Measurements from ENCODE around the gene CADPS2. TPM values are rescaled to one million over a fixed set of nuclear protein-coding genes. Genes with fewer than 3 reads are reported as not detected.

The CADPS2 gene
- total and polyA plus RNA-seq, 10 of the 15 experiments (the other 5 are each of a cell fraction or from before 2014, with no cell fraction given): 0.05 to 7.5 (median 0.25) TPM

DNA sequence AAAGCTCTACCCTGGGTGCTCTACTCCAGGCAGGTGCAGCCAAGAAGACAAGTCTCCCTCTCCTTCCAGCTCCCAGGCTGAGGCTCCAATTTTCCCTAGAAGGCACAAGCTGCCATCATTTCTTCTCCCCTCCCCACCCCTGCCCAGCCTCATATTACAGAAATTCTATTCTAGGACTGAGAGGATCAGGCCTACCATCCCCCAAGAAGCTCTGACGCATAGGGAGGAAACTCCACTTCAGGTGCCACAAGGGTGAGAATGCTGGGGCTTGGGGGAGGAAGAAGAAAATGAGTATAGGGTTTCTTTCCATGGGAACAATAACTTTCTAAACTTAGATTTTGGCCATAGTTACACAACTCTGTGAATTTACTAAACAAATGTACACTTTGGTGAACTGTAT is 617.0 kb downstream of the CADPS2 start:
- Histone ChIP-seq H3K9me3 (replicated peaks; ENCODE audit: control insufficient read depth, insufficient read depth, low read length) (no peaks in the 10 kb centered on the region), H3K27ac (ENCODE audit: control insufficient read depth, insufficient read depth) (no peak overlapping the region), H3K9ac (ENCODE audit: control insufficient read depth, insufficient read depth, low read length) (no peak overlapping the region), H4K20me1 (ENCODE audit: control insufficient read depth, insufficient read depth) (no peaks in the 10 kb centered on the region), H3K79me2 (ENCODE audit: control insufficient read depth, insufficient read depth, low read length) (no peaks in the 10 kb centered on the region), H3K4me3 (no peak overlapping the region), H3K27me3 (replicated peaks in 1 of 2; ENCODE audit: control insufficient read depth in 2 of 2, insufficient read depth in 2 of 2, low read length in 1 of 2) (no peaks in the 10 kb centered on the region), H3K36me3 (ENCODE audit: control insufficient read depth in 2 of 2, insufficient read depth in 2 of 2, low read length in 1 of 2) (no peaks in the 10 kb centered on the region), H3K4me2 (ENCODE audit: control insufficient read depth, insufficient read depth) (no peak overlapping the region), H3K4me1 (ENCODE audit: control insufficient read depth, insufficient read depth, low read length) (no peaks in the 10 kb centered on the region), H2AFZ (ENCODE audit: control insufficient read depth, low read depth, low read length) (no peak overlapping the region)
- ChIA-PET CTCF (no interaction called here), RAD21 (ENCODE audit: unreplicated experiment) (interaction anchor here (0.6 kb wide), 1 partner anchor 50 kb away, joined by 3 read pairs; no protein-coding TSS in a partner anchor), SMC1A (ENCODE audit: uncharacterized antibody, unreplicated experiment) (interaction anchor here (1.5 kb wide), 1 partner anchor 35 kb away, joined by 5 read pairs; no protein-coding TSS in a partner anchor), POLR2A (no interaction called here)
- intact Hi-C loops (cut with micrococcal nuclease; ENCODE audit: unreplicated experiment): no loop called here
- 100% methylated on average over 1 of the region's 1 CpG for WGBS (ENCODE audit: insufficient coverage, insufficient replicate concordance, low lambda C conversion rate, missing lambda C conversion rate)
- BruUV-seq (replicated peaks): no TSS peak
- in situ Hi-C loops (cut with MboI): no loop called here
- ATAC-seq: no peak
- no peak for DNase-seq (ENCODE audit: low read depth, low spot score)
- no peak for FAIRE-seq
- no peak for TF ChIP-seq MYC (IDR thresholded peaks at IDR 0.05; ENCODE audit: insufficient read depth, insufficient read length, insufficient replicate concordance, low read length, severe bottlenecking)
- TF ChIP-seq JUNB (IDR thresholded peaks at IDR 0.05): no peak
- TF ChIP-seq IRF4 (IDR thresholded peaks at IDR 0.05; ENCODE audit: low read depth, low read length): no peak
- TF ChIP-seq, protein P1, sequence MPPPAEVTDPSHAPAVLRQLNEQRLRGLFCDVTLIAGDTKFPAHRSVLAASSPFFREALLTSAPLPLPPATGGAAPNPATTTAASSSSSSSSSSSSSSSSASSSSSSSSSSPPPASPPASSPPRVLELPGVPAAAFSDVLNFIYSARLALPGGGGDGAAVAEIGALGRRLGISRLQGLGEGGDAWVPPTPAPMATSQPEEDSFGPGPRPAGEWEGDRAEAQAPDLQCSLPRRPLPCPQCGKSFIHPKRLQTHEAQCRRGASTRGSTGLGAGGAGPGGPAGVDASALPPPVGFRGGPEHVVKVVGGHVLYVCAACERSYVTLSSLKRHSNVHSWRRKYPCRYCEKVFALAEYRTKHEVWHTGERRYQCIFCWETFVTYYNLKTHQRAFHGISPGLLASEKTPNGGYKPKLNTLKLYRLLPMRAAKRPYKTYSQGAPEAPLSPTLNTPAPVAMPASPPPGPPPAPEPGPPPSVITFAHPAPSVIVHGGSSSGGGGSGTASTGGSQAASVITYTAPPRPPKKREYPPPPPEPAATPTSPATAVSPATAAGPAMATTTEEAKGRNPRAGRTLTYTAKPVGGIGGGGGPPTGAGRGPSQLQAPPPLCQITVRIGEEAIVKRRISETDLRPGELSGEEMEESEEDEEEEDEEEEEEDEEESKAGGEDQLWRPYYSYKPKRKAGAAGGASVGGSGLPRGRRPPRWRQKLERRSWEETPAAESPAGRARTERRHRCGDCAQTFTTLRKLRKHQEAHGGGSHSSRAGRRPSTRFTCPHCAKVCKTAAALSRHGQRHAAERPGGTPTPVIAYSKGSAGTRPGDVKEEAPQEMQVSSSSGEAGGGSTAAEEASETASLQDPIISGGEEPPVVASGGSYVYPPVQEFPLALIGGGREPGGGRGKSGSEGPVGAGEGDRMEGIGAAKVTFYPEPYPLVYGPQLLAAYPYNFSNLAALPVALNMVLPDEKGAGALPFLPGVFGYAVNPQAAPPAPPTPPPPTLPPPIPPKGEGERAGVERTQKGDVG (CRISPR knock-in tag; IDR thresholded peaks at IDR 0.05): no peak
- TF ChIP-seq SMAD1 (IDR thresholded peaks at IDR 0.05; ENCODE audit: low read depth, partially characterized antibody): no peak
- TF ChIP-seq YY1 (IDR thresholded peaks at IDR 0.05; ENCODE audit: low read depth, low read length): no peak
- TF ChIP-seq GATAD2B (conservative IDR thresholded peaks at IDR 0.05; ENCODE audit: low read depth): no peak
- no peak for TF ChIP-seq ZNF622 (IDR thresholded peaks at IDR 0.05)
- TF ChIP-seq, protein P2, sequence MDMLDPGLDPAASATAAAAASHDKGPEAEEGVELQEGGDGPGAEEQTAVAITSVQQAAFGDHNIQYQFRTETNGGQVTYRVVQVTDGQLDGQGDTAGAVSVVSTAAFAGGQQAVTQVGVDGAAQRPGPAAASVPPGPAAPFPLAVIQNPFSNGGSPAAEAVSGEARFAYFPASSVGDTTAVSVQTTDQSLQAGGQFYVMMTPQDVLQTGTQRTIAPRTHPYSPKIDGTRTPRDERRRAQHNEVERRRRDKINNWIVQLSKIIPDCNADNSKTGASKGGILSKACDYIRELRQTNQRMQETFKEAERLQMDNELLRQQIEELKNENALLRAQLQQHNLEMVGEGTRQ (IDR thresholded peaks at IDR 0.05; ENCODE audit: borderline replicate concordance, low read depth, low read length): no peak
- no peak for TF ChIP-seq SIN3A (IDR thresholded peaks at IDR 0.05; ENCODE audit: low read depth, low read length)
- TF ChIP-seq, protein P3, sequence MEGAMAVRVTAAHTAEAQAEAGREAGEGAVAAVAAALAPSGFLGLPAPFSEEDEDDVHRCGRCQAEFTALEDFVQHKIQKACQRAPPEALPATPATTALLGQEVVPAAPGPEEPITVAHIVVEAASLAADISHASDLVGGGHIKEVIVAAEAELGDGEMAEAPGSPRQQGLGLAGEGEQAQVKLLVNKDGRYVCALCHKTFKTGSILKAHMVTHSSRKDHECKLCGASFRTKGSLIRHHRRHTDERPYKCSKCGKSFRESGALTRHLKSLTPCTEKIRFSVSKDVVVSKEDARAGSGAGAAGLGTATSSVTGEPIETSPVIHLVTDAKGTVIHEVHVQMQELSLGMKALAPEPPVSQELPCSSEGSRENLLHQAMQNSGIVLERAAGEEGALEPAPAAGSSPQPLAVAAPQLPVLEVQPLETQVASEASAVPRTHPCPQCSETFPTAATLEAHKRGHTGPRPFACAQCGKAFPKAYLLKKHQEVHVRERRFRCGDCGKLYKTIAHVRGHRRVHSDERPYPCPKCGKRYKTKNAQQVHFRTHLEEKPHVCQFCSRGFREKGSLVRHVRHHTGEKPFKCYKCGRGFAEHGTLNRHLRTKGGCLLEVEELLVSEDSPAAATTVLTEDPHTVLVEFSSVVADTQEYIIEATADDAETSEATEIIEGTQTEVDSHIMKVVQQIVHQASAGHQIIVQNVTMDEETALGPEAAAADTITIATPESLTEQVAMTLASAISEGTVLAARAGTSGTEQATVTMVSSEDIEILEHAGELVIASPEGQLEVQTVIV (IDR thresholded peaks at IDR 0.05; ENCODE audit: borderline replicate concordance, partially characterized antibody): no peak
- no peak for TF ChIP-seq EED (IDR thresholded peaks at IDR 0.05; ENCODE audit: low read depth)
- no peak for TF ChIP-seq BMI1 (IDR thresholded peaks at IDR 0.05; ENCODE audit: borderline replicate concordance)
- no peak for TF ChIP-seq RAD51 (IDR thresholded peaks at IDR 0.05)
- TF ChIP-seq, protein P4, sequence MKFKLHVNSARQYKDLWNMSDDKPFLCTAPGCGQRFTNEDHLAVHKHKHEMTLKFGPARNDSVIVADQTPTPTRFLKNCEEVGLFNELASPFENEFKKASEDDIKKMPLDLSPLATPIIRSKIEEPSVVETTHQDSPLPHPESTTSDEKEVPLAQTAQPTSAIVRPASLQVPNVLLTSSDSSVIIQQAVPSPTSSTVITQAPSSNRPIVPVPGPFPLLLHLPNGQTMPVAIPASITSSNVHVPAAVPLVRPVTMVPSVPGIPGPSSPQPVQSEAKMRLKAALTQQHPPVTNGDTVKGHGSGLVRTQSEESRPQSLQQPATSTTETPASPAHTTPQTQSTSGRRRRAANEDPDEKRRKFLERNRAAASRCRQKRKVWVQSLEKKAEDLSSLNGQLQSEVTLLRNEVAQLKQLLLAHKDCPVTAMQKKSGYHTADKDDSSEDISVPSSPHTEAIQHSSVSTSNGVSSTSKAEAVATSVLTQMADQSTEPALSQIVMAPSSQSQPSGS (IDR thresholded peaks at IDR 0.05; ENCODE audit: low read length): no peak
- TF ChIP-seq TCF7 (IDR thresholded peaks at IDR 0.05; ENCODE audit: borderline replicate concordance): no peak
- no peak for TF ChIP-seq MTA2 (IDR thresholded peaks at IDR 0.05; ENCODE audit: low read depth)
